GM21723 (cell line): ENCODE results near the gene VAV2.

Experiments
- ATAC-seq: cut with Tn5 transposase; IDR thresholded peaks from one replicate; pipeline ENCODE4 v1.9.1; 2021; ENCODE audit warnings: mild to moderate bottlenecking, moderate library complexity; ENCODE audit not compliant: unreplicated experiment

The VAV2 gene

DNA sequence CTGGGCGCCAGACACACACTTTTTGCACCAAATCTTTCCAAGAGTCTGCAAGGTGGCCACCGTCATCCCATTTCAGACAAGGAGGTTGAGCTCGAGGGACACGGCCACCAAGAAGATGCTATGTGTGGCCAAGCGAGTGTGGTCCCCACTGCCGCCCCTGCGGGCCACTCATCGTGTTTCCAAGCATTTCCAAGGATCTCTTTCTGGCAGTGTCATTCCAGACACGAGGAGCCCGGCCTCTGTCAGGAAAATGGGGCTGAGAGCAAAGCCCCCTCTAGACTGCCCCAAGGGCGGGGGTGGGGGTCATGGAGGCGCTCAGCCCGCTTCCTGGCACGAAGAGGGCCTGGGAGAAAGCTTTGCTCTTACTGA, 10.6 kb downstream of the VAV2 start:
- no peak for ATAC-seq

DNA sequence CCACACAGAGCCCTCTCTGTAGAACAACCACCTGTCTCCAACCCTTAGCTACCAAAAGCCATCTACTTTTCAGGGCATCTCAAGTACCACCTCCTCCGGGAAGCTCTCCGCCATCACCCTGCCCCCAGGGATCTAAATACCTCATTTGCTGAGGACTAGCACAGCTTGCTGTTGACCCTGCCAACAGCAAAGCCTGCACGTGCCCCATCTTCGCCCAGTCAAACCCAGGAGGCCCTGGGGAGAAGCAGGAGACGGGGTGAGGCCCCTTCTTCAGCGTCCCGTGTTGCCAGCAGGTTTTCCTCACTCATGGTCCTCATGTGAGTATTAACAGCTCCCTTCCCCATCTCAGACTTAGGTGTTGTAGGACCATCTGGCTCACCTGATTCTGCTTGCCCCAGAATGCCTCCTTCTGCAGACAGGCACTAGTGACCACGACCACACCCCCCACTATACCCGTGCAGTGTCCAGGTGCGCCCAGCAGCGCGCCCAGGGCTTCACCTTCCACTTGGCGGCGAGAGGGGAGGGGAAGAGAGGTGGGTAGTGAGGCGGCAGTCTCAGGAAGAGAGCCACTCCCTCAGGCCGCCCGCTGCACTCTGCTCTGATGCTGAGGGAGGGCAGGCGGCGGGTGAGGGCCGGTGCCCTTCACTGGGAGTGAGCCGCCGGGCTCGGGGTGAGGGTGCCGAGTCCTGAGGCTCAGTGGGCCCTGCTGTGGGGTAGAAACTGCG, 11.1 kb downstream of the VAV2 start:
- ATAC-seq: no peak

DNA sequence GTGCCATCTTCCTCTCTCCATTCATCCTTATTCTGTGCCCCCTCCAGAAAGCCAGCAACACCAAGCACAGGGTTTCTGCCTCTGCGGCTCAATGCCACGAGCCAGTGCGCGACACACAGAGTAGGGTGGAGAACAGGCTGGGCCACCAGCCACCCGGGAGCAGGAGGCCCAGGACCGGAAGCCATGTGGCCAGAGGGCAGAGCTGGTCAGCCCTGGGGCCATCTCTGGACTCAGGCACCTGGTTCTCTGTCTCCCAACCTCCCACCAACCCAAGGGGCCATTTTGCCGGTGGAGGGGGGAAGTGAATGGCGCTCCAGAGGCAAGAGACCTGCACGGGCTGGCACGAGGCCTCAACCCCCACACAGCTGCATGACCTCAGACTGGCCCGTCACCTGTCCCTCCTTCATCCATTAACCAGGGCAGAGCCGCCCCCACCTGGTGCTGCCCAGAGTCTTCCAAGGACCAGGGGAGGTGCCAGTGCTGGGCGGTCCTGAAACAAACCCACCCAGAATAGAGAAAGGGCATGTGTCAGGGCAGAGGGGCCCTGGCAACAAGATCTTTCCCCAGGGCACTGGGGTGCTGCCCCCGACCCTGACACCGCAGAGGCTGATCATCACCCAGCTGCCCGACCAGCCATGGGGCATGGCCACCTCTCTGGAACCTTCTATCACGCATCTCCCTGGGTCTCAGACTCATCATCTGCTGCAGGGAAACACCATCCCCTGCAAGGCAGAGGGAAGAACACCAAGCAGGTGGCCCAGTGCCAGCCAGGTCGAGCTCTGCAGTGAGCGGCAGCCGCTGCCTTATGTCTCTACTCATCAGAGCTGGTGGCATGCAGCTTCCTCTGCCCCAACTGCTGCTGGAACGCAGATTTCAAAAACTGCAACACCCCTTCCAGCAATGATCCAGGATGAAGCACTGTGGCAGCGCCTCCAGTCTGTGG, 11.9 kb downstream of the VAV2 start:
- no peak for ATAC-seq

DNA sequence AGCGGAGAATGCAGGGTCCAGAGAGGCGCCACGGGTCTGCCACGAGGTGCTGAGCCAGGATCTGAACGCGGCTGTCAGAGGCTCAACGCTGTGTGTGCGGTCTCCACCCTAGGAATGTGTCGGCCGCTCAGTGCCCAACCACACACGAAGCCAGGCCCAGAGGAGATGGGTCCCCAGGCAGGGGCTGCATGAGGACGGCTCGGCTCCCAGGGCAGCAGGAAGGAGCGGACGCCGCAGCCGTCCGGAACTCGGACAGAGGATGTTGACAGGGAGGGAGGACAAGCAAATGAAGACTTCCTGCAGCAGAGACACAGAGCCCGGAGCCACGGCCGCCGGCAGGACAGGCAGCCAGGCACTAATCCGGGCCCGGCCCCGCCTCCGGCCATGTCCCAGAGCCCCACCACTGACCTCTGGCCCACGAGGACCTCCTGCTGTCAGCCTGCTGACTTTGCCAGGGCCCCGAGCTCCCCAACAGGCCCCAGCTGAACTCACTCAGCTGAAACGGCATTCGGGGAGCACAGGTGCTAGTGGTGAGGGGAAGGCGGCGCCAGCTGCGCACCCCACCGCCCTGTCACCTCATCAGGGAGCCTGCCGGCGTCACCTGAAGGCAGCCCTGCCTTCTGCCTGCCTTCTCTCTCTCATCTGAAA, 12.7 kb downstream of the VAV2 start:
- ATAC-seq: no peak

DNA sequence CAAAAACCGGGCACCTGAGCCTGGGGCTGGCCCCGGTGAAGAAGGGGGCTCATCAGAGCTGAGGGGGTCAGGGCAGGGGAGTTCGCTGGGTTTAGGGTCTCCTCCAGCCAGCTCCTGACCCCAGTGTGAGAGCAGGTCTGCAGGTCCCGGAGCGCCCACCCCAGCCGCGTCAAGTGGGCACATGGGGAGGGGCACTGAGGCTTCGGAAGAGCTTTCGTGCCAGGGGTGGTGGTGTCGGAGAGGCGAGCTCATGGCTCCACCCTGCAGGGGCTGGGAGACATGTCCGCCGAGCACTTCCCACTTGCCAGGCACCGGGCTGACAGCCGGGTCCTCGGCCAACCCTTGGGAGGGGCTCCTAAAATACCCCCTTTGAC, 13.2 kb downstream of the VAV2 start:
- no peak for ATAC-seq

DNA sequence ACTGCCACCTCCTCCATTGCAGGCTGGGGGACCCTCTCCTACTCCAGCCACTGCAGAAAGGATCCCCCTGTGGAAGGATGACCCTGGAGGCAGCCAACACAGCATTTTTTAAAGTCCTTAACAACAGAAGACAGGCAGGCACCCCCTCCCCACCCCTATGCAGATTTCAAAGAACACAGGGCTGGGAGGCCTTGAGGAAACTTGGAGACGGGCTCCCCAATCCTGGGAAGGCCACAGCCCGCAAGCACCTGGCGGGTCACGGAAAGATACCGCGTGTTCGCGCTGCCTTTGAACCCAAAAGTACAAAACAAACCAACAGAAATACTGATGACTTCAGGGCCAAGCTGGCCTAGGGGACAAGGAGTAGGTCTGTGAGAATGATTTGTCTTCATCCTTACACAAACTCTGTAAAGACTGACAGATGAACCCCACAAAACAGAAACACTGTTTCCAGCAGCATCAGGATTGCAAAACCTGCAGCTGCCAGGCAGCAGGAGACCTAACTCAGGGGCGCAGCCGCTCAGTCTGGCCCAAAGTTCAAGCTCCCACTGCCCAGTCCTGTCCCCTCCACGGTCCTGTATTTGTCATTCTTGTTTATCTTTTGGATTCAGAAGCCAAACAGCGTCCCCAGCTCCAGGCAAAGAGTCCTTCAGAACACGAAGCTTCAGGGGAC, 13.8 kb downstream of the VAV2 start:
- no peak for ATAC-seq

DNA sequence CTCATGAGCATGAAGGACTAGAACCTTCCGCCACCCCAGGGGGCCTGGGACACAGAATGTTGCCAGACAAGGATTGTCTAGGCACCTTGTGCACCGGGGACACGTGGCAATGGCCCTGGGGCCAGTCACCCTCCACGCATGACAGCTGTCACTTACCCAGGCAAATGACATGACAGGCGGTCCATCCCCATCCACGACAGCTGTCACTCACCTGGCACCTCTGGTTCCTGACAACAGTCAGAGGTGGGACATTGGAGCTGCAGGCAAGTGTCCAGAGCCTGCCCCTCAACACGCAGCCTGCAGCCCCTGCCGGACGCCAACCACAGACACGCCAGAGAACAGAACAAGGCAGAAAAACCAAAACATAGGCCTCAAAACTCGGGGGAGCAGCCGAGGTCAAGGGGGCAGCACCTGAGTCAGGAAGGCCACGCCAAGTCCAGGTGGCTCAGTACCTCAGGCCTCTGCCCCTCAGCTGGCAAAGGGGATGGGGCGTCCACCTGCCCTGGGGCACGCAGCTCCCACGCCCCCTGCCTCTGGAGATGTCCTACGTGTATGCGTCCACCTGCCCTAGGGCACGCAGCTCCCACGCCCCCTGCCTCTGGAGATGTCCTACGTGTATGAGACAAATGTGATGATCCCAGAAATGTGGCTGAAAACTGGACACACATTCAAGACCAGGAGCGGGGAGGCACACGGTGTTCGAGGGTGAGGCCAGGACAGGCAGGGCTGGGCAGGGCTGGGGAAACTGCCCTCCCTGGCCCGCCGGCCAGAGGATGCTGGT, 14.5 kb downstream of the VAV2 start:
- ATAC-seq: no peak

DNA sequence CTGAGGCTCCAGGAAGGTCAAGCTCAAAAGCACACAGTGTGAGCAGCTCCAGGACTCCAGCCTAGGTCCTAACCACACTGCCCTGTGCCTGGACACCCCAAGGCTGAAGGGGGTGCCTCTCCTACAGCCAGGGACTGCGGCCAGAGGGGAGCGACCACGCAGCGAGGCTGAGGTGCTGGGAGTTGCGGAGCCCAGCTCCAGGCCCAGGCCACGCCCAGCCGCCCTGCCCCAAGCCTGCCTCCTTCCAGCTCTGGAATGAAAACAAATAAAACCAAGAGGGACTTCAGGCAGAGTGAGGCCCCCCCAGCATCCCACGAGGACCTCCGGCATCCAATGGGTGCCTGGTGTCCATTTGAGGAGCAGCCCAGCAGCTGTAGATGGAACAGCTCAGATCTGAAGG, 15.2 kb downstream of the VAV2 start:
- ATAC-seq: no peak

DNA sequence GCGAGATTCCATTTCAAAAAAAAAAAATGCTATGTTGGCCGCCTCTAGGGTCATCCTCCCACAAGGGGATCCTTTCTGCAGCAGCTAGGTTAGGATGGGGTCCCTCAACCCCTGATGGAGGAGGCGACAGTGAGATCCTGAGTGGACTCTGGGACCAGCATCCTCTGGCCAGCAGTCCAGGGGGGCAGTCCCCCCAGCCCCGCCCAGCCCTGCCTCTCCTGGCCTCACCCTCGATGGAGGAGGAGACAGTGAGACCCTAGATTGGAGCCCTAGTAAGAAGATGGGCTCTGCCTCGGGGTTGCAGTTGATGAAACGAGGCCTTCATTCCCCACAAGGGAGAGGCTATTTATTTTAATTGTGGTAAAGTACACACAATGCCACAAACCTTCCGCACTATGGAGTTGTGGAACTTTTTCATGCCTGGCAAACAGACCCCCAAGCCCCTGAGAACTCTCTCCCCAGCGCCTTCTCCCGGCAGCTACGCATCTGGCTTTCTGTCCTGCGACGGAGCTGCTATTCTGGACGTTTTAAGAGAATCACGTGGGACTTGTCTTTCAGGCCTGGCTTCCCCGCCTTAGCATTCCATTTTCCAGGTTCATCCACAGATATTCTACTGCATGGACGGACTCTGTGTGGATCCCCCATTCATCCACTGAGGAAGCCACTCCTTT, 15.8 kb downstream of the VAV2 start:
- no peak for ATAC-seq

DNA sequence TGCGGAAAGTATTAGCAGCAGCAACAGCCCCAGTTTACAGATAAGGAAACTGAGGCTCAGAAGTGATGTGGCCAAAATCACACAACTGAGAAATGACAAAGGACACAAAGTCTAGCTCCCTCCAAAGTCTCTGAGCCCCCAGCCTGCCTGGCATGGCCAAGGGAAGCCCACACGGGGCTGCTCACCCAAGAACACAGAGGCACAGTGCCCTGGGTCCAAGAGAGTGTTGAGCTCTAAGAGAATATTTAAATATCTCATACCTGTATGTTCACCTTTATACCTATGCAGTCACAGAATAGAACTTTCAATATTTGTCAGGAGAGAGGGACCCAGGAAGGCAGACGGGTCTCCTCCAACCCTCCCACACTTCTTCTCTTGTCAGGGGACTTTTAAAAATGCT, 16.6 kb downstream of the VAV2 start:
- no peak for ATAC-seq

DNA sequence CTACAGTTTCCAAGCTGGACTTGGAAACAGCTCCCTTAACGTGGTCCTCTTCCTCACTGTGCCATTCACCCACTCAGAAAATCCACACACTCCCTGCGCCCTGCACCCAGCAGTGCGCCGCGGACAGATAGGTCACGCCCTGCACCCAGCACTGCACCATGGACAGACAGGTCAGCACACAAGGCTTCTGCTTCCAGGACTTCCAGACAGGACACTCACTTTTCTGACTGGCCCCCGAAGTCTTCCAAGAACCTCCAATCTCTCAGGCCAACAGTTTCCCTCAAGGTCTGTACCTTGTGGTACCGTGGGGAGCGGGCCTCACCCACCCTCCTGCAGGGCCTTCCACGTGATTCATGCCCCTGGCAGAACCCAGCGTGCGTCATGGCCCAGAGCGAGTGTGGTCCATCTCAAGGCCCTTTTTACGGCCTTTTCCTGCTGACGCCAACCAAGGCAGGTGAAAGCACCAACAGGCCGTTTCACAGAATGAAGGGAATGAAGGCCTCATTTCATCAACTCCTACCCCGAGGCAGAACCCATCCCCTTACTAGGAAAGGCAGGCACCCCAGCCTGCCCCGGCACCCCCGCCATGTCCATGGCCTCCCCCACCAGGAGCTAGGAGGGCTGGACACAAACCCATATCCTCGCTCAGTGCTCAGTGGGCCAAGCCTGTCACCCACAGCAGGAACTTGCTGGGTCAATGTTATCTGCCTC, 17.3 kb downstream of the VAV2 start:
- ATAC-seq: no peak

DNA sequence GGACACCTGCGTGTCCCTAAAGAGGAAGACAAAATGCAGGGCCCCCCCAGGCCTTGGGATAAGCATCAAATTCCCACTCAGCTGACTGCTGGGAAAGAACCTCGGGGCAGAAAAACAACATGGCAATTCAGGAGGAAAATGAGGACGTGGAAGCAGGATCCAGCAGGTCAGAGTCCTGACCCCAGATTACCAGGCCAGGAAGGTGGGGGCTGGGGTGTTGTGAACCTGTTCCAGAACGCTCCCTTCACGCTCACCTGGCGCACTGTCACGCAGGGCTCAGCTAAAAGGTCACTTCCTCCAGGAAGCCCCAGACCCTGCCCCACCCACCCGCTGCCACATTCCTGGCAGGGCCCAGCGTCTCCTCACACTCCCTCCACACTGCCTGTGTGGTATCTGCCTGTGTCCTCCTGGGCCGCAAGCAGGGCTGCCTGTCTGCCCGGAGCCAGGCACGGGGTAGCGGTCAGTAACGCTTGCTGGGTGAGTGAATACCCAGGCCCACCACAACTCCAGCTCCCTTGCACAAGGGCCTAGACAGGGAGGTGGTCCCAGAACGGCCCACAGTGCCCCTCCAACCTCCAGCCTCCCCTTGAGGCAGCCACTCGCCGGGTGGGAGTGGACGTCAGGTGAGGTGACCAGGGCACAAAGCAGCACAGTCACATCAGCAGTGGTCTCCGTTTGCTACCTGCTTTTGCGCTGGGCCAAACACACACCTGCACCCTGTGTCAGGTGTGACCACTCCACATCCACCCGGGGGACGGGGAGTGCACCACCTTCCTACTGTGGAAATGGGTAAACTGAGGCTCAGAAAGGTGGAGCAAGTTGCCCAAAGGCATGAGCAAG, 18.1 kb downstream of the VAV2 start:
- ATAC-seq: no peak

DNA sequence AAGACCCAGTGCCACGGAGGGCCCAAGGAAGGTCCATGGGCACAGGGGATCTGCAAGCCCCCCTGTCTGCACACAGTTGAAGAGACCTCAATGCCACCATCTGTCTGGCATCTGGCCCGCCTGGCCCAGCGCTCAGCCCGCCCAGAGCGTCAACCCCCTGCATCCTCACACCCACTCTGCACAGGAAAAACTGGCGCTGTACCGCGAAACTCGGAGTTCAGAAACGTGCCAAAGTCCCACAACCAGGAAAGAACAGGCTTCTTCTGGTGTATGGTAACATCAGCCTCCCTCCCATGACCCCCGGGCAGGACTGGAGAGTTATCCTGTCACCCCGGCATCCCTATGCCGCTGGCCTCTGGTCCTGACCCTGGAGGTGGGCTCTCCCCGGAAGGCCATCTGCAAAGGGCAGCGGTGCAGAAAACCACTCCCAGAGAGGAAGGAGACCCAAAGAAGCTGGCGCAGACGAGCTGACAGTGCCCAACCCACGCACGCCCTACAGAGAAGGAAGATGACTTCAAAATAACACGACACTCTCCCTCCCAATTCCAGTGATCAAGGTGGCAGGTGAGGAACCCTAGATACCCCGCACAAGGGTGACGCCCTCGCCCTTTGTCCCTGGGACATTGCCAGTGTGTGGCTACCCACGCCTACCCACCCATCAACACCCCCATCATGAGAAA, 18.9 kb downstream of the VAV2 start:
- ATAC-seq: no peak

DNA sequence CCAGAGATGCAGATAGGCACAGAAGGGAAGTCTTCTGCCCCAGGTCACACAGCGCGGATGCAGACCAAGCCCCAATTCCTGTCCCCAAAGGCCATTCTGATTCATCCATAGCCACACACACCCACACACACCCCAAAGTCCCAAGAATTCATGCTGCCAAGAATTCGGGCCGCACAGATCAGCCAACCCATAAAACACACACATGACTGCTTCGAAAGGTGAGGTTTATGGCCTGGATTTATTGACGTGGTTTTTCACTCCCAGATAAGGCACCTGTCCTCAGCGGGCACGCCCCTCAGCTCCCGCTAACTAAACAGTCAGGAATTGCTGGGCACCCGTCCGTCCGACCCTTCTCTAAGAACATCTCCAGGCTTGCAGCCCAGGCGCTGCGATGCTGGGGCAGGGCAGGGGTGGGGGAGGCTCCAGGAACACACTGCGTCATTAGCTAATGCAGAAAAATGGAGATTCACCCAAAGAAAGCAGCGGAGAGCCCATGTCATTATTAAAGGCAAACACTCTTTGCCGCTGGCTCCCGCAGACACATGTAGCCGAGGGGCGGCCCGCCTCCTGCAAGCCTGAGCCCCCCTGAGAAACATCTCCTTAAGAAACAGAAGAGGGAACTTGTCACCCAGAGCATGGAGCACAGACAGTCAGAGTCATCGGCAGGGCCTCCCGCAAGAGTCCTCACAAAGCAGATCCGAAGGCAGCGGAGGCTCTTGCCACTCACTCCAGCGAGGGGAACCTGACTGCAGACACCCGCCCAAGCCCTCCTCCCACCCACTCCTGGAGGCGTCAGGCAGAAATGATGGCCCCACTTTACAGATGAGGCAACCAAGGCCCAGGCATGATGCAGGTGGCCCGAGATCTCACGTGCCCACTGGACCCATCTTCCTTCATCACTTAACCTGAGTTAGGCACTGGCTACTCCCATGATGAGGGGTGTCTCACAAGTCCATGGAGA, 19.9 kb downstream of the VAV2 start:
- ATAC-seq: no peak

DNA sequence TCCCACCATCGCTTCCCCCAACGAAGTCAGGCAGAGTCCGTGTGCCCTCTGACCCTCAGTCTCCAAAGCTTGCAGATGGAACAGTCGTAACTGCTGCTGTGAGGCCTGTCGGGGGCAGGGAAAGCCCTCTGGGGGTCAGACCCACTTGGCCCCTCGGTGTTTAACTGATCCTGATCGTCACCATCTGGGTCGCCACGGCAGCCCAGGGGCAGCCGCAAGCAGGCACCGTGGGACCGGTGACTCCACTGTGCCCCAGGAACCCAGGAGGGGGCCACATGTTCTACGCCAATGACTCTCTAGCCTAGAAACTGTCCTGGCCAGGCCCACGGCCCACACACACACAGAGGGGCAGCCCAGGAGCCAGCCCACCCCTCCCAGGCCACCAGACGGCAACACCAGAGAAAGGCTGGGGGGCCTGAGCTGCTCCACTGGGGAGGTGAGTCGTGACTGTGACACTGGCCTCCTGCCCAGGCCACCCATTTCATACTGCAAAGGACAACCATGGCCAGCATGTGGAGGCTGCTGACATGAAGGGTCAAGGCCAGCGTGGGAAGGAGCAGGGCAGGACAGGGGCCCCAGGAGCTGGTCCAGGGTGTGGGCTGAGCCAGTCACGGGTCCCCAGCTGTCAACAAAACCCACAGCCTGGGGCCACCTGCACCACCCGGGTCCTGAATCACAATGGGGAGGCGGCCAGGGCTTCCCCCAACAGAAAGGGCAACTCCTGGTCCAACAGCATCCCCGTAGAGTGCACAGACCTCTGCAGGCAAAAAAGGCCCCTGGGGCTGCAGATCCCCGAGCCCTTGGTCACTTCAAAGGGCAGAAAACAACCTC, 20.8 kb downstream of the VAV2 start:
- no peak for ATAC-seq

DNA sequence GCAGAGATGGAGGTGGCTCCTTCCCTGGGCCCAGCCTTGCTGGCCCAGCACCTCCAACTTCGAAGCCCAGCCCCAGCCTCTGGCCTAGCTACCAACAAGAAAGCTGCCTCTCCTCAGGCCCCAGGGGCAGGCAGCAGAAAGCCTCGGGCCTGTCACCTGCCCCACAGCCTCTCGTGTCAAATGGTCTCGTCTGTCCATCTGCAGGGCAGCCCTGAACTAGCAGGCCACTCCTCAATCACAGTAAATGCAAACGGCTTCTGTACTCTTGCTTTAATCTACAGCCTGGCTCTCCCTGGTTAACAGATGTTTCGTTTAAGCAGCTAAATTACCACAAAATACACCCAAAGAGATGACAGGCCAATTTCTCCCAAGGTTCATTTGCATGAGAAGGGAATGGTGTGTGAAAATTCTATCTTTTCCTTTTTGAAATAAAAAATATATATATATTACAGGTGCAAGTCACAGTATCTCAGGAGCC, 21.5 kb downstream of the VAV2 start:
- no peak for ATAC-seq
